NCI-H748 (cell line): ENCODE measurements around the gene SPAG7.

Experiments
- DNase-seq: peaks from one replicate; lab custom pipeline; 2025; ENCODE audit not compliant: unreplicated experiment; lab: John Stamatoyannopoulos, UW

Gene SPAG7, protein sequence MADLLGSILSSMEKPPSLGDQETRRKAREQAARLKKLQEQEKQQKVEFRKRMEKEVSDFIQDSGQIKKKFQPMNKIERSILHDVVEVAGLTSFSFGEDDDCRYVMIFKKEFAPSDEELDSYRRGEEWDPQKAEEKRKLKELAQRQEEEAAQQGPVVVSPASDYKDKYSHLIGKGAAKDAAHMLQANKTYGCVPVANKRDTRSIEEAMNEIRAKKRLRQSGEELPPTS

DNA sequence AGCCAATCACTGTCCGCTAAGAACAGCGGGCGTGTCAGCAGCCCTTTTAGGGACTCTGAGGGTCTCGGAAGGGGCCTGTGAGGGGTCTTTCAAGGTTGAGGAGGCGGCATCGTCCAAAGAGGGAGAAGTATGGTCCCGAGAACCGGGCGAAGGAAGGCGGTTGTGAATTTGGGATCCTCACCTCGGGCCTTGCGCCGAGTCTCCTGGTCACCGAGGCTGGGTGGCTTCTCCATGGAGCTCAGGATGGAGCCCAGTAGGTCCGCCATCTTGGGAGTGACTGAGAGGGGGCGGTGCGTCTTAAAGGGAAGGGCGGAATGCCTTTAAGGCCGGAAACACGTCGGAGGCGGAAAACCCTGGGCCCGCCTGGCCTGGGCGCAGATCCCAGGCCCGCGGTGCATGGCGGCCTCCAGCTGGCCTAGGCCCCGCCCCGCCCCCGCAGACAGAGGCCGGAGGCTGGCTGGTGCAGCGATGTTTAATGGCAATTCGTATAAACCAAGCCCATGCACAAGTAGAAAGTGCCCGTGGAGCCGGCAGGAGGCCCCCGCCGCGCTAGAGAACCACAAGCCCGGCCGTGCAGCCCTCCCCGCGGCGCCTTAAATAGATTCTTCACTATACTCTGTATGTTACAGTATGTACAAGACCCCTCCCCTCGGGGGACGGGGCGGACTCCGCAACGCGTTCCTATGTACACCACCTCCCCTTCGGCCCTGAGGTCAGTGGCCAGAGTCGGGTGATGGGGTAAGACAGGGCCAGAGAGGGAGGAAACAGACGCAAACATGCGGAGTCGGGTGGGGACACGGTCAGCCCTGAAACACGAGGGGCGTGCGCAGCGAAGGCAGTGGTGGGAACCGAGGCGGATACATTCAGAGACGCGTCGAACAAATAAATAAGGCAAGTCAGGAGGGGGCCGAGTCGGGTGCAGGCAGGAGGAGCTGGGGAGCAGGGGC, at the start of gene SPAG7:
Gene SPAG7 (minus strand): TSS at position 279 of the 947 bp plus-strand sequence. CDS start 13 bp downstream, at position 266.
- DNase-seq: peak; percentile 97

DNA sequence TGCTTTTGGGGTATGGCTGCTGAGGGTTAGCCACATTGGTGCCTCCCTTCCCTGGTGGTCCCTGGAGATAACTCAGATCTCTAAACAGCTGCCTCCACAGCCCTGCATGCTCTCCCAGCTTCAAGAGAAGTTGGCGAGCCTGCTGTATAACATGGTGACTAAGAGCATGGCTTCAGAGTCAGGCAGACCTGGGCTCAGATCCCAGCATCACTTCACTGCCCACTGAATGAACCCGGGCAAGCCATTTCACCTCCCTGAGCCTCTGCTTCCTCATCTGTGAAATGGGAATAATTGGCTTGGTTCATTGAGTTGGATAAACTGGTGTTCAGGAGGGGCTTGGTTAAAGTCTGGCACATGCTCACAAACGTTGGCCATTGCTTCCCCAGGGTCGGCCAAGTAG, 46.7 kb upstream of the SPAG7 start:
- DNase-seq: no peak

DNA sequence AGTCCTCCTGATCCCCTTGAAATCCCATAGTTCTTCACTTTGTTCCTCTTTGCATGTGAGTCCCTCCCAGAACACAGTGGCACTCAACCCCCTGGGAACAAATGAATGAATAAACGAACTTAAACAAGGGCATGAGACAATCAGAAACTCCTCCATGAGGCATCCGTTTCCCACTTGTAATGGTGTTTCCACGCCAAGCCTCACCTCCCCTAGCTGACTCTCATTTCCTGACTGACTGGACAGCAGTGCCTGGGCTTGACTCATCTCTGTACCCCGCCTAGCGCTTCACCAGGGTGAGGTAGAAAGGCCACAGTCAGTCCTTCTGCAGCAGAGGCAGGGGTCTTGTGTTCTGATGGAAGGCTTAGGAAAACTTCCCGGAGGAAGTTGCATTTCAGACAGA, 44.3 kb upstream of the SPAG7 start:
- no peak for DNase-seq

DNA sequence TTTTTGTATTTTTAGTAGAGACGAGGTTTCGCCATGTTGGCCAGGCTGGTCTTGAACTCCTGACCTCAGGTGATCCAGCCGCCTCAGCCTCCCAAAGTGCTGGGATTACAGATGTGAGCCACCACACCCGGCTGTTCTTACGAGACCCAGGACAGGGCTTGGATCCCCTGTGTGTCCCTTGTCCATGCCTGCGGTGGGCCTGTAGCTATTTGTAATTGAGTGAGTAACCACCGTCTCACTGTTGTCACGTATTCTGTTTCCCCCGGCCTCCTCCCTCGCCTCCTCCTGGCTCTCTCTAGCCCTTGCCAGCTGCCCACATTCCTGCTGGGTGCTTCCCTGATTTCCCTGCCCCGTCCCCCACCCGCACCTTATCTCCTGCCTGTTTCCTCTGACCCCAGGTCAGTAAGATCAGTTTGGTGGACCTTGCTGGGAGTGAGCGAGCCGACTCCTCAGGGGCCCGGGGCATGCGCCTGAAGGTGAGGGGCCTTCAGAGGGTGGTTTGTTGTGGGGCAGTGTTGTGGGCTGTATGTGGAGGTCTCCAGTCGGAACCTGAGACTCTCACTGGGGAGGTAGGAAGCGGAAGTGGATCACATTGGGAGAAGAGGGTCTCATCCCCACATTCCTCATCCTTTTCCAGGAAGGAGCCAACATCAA, 35.7 kb upstream of the SPAG7 start:
- no peak for DNase-seq

DNA sequence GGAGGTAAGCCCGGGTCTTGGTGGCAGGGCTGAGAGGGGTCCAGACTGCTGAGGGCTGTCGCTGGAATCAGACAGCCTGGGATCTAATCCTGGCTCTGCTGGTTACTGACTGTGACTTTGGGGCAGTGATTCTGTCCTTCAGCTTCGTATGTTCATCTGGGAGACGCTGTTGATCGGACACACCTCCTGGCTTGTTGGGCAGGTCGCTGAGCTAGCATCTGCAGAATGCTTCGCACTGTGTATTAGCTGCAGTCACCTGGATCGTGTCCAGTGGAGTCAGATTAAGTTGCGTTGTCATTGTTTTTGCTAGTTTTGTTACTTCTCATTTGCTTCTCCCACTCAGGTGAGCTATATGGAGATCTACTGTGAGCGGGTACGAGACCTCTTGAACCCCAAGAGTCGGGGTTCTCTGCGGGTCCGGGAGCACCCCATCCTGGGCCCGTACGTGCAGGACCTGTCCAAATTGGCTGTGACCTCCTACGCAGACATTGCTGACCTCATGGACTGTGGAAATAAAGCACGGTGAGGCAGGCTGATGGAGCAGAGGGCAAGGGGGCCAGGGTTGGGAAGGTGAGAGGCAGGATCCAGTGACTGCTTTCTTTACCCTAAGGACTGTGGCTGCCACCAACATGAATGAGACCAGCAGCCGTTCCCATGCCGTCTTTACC, 34.6 kb upstream of the SPAG7 start:
- DNase-seq: no peak

DNA sequence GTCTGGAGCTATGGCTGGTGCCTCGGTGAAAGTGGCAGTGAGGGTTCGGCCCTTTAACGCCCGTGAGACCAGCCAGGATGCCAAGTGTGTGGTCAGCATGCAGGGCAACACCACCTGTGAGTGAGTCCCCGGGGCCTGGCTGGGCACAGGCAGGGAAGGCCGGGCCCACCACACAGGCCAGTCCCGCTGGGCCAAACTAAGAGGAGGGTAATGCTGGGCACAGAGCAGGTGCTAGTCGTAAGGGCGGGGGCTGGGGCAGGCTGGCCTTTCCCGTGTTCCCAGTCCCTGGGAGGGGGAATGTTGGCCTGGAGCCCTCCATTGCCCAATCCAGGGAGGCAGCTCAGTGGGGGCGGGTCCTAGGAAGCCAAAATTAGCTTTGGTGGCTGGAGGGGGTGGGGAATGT, 32.6 kb upstream of the SPAG7 start:
- DNase-seq: no peak

DNA sequence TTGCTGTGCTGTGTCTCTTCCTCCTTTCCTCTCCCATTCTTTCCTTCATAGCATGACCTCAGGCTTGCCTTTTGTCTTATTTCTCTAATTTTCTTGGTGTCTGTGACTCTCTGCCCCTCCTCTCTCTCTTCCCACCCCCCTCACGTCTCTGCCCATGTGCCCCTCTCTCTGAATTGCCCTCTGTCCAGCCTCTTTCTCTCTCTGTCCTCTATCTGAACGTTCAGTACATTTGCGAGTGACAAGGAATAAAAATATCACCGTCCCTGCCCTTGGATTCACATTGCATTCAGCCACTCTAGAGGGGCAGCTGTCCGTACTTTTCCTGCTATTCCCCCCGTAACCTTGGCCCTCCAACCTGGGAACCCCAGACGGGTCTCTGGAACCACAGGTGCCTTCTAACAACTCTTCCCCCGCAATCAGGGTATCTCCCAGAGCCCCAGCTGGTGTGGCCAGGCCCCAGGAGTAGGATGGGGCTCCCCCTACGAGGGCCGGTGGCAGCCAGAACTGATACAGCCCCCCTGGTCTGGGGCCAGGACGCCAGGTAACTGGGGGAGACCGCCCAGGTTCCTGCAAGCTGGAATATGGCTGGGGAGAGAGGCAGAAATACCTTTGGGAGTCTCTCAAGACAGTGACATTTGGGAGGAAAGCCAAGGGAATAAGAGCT, 31.9 kb upstream of the SPAG7 start:
- no peak for DNase-seq

DNA sequence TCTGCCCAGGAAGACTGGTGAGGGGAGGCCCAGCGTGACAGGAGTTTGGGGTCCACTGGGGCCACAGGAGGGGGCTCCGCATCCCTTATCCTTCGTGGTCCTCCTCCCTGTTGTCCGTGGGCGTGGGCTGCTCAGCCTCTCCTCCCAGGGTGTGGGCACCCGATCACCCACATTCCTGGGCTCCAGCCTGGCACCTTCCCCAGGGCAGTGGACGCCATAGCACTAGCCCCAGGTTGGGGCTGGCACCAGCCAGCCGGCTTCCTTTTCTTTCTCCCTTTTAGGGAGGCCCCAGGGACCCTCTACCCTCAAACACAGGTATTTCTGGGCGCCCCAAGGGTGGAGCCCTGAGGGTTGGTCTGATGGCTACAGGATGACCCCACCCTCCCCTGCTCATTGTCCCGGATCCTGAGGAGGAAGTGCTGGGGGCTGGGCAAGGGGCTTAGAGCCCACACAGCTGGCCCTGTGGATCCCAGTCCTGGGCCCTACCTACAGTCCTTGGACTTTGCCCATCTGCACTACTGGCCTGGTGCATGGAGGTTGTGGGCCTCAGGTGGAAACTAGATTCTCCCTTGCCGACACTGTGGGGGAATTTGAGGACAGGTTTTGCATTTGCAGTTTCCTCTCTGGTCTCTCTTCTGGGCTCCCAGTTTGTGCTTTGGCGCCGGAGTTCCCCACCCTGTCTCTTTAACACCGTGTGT, 31.3 kb upstream of the SPAG7 start:
- no peak for DNase-seq

DNA sequence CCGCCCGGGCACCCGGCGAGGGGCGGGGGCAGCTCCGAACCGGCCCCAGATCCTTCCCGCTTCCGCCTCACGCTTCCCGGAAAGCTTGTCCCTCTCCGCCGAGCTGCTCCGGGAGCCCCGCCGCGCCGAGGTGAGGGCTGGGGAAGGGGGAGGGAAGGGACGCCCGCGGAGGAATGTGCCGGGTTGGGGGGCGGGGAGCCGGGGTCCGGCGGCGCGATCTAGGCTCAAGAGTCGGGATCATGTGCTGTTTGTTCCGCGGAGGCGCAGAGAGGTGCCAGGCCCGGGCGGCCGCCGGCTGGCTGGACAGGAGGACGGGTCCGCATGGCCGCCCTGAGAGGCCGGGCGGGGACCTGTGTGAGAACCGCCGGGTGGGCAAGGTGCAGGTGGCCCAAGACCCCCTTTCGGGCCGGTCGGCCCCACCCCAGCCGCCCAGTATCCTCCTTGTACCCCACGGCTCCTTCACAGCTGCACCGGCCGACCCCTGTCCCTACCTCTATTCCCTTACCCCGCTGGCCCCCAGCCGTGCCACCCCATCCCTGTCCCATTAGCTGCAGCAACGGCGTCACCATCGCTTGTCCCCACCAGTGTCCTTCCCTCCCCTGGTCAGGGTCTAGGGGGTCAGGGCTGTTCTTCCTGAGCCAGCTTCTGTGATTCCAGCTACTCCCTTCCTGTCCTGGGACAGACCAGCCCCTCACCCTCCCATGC, 30.6 kb upstream of the SPAG7 start:
- DNase-seq: no peak

DNA sequence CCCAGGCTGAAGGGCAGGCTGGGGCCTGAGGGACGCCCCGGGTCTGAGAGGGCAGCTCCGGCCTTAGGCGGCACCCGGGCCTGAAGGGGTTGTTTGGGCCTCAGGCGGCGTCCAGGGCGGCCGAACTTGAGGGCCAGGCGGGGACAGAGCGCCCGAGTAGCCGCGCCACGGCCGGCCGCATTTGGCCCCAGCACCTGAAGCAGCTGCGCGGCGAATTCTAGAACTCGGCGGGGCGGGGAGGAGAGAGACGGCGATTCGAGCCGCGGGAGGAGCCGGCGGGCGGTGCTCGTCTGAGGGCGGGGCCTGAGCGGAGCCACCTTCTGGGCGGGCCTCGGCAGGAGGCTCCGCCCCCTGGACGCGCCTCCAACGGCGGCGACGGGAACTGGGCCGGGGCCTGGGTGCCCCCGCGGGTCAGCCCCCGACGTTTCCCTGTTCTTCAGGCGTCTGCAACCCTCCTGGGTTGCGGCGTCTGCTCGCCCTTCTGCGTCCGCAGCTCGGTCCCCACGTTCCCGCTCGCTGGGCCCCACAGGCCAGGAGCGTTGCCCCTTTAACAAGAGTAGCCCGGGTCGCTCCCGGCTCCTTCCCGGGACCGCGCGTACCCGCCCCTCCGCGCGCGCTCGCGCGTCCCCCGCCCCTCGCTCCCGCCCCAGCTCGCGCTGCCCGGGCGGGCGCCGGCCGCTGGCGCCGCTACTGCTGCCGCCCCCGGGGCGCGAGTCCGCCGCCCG, 29.8 kb upstream of the SPAG7 start, which contains the start of the genes INCA1 and KIF1C:
Gene INCA1 (minus strand): TSS at position 221 of the 725 bp plus-strand sequence. CDS start 3,085 bp downstream, outside the sequence.
Gene KIF1C (plus strand): TSS at position 649 of the 725 bp plus-strand sequence. CDS start 2,297 bp downstream, outside the sequence.
- DNase-seq: peak; percentile 95

DNA sequence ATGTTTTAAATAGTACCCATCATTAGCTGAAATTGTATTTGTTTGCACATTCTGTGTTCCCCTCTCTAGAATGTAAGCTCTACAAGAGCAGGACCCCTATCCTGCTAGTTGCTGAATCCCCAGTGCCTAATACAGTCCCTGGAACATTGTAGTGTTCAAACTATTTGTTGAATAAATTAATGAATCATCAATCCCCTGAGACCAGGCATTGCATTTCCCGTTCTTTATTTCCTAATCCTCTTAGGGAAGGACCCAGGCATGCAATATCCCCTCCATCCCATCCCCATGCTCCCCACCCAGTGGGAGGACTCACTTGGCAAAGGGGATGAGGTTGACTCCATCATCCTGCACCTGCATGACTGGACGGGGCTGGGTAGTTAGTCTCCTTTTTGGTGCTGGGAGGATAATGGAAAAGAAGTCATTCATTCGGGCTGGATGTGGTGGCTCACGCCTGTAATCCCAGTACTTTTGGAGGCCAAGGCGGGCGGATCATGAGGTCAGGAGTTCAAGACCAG, 26.5 kb upstream of the SPAG7 start:
- DNase-seq: no peak

DNA sequence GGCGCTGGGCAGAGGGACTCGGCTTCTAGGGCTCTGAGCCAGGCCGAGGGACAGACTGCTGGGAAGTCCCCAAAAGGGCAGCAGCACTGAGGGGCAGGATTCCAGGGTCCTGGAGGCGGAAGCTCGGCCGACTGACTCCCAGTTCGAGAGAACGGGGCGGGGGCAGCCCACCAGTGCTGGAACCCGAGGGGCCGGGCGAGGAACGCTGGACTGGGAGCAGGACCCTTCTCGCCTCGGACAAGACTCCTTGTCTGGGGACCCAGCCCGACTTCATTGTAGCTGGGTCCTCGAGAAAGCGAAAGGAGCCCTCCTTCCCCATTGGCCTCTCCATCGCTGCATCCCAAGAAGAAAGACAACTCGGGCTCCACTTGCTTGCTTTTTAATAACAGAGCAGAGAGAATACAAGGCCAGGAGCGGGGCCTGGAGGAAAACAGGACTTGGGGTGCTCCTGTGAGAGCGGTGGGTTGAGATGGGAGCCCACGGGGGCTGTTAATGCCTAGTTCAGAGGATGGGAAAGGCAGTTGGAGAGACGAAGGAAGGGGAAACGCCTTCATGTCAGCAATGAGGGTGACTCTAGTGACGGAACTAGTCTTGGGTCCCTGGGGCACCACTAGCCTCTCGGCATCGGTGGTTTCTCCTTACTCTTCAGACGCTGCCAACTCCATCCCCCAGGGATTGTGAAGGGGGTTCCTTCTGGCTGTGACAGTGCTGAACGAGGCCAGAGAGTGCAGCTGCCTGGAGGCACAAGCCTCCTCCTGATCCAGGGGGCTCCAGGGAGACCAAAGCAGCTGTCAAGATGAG, 20.4 kb upstream of the SPAG7 start:
- DNase-seq: no peak

DNA sequence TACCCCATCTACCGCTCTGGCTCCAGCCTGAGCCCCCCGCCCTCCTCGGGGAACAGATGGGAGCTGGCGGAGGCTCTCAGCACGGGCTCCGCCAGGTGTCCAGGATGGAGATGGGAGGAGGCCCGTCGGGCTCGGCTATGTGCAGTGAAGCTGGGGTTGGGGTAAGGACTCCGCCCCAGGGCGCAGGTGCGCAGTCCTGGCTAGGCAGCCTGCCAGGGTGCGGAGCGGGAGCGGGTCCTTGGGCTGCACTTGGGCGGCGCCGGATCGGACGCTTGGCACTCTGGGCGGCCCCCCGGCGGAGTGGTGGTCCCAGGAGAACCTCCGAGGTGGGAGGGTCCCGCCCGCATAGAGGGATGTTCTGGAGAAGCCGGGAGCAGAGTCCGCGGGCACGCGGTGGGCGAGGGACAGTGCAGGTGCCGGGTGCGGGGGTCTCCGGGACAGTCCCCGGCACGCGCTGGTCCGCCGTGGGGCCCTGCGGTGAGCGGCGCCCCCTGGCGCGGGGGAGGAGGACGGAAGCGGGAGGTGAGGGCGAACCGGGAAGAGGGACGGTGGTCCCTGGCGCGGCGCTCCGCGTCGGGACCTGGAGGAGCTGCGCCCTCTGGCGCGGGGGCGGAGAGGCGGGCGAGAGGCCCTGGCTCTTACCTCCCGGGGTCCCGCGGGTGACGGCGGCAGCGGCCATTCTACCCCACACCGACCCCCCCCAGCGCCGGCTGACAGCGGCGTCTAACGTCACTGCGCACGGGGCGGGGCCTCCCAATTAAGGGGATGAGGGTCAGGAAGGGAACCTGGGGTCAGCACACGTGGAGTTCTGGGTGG, 19.5 kb upstream of the SPAG7 start, which contains the start of gene CAMTA2:
Gene CAMTA2 (minus strand): TSS at position 725 of the 816 bp plus-strand sequence. CDS start 1,453 bp downstream, outside the sequence.
- peak; percentile 89 for DNase-seq

DNA sequence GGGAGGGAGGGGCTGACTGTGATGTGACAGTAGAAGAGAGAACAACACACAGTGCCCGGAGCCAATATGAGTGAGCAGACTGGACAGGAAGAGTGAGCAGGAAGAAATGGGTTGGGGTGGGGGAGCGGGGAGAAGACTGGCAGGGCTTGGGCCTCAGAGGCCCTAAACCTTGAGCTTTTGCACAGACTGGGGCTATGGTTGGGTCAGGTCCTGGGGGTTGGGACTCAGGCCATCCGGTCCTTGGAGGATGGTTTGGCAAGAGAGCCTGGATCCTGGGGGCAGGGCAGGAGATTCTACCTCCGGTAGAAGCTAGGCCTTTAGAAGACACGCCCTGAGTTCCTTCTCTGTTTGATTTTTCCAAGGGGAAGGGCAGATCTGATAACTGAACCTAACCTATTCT, 18.8 kb upstream of the SPAG7 start:
- DNase-seq: no peak

DNA sequence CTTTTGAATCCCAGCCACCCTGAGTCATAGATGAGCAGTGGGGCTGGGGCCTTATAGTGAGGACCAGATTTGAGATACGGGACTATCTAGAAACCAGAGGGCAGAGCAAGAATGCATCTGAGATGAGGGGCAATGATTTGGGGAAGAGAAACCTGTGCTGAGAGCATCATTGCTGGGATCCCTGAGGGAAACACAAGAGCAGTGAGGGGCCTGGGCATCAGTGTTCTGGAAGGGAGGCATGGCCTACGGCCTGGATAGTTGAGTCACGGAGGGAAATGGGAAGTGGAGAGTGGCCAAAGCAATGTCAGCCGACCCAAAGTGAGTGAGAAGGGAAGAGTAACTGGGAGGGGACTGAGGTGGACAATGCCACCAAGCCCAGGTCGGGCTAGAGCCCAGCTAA, 14.7 kb upstream of the SPAG7 start:
- DNase-seq: no peak

DNA sequence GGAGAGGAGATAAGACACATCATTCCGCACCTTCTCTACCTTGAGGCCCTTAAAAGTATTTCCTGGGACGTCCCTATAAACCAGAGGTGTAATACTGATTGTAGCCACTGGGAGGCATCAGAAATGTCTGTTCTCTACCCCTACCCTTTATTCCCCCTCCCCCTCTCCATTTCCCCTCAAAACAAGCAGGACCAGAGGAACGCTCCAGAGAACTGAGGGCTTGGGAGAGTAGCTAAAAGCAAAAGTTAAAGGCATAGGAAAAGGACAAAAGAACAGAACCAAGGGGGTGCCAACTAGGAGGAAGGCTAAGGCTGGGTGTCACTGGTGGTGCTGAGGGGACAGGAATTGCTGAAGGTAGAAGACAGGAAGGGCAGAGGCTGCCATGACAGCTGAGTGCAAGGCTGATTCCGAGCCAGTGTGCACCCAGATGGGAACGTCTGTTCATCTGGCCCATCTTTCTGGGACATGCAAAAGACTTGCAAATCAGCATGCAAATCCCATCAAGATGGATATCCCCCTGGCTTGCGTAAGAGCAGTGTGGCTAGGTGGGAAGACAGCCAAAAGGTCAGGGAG, 13.1 kb upstream of the SPAG7 start:
- peak; percentile 66 for DNase-seq
